Right lobe of liver (tissue), 6 donors: ENCODE results near the gene NOXO1. TPM values are rescaled to one million over a fixed set of nuclear protein-coding genes. Genes with fewer than 3 reads are reported as not detected.

ENCODE experiments used
- ATAC-seq, 4 donors: fragments of 200-7000 bp; cut with Tn5 transposase; one replicate each; pipeline ENCODE4 v1.9.1; 2020; ENCODE audit warnings: mild to moderate bottlenecking in 4 of 4, moderate library complexity in 4 of 4
- DNase-seq, 3 donors: peaks; one replicate each; pipeline ENCODE4 v3.0.0-alpha.2; 2020
- H3K27ac ChIP-seq, 3 donors: fragments of 200-600 bp; one replicate each; pipeline ENCODE4 v1.8.0; 2022
- H3K27me3 ChIP-seq, 2 donors: fragments of 200-600 bp; one replicate each; pipeline ENCODE4 v1.8.0; 2022
- H3K36me3 ChIP-seq, 4 donors: fragments of 200-600 bp; sonication (generic) in 1 of 4; one replicate each; pipeline versions ENCODE4 v1.5.1 to v1.8.0; 2017 to 2022; ENCODE audit warnings: control low read depth in 1 of 4
- H3K4me1 ChIP-seq, 4 donors: fragments of 200-600 bp; sonication (generic) in 1 of 4; one replicate each; pipeline versions ENCODE4 v1.5.1 to v1.8.0; 2017 to 2022; ENCODE audit warnings: control low read depth in 1 of 4
- H3K4me3 ChIP-seq, 3 donors: fragments of 200-600 bp; one replicate each; pipeline ENCODE4 v1.8.0; 2022
- H3K9me3 ChIP-seq, 4 donors: fragments of 200-600 bp; sonication (generic) in 1 of 4; one replicate each; pipeline versions ENCODE4 v1.5.1 to v1.8.0; 2017 to 2022; ENCODE audit warnings: control low read depth in 1 of 4
- POLR2A ChIP-seq: fragments of 450-650 bp; IDR thresholded peaks from one replicate; pipeline ENCODE4 v1.6.1; 2017; ENCODE audit warnings: antibody characterized with exemption, mild to moderate bottlenecking
- WGBS: methylation state at CpG from one replicate; pipeline ENCODE4 v1.1.6; 2018; ENCODE audit warnings: low coverage, low lambda C conversion rate; ENCODE audit not compliant: insufficient coverage; ENCODE audit errors: missing lambda C conversion rate; 5-methylcytosine and 5-hydroxymethylcytosine counted together
- intact Hi-C, 2 donors: fragments of 100-400 bp; cut with DNase I; formaldehyde crosslinking; loops; one replicate each; pipeline versions ENCODE4 v1.11.2 to v1.14.1; 2022
- total RNA-seq, 6 experiments: library from RNA; depleted of rRNA in 2 of 6; stranded (reverse); fragments of >200 nt in 2 of 6; fragmentation: NEBNext Ultra II Directional in 3 of 6; extraction: Animal tissue kit (Norgen Biotek cat#: 25700) in 3 of 6; gene quantifications; one replicate each; pipeline versions ENCODE4 v1.1.0 to v1.2.4, GENCODE V29; 2016 to 2023
- TF ChIP-seq, protein P1 (sequence below), 4 donors: fragments of 200-600 bp in 3 of 4; fragments of 450-650 bp in 1 of 4; IDR thresholded peaks; one replicate each; pipeline versions ENCODE4 v1.5.1 to v1.8.0; 2016 to 2022; ENCODE audit warnings: antibody characterized with exemption in 4 of 4, mild to moderate bottlenecking in 2 of 4
- donor health status: DM: no; HTN: yes; CAD: no.
- donor health status: DM: no; HTN: no; CAD: no.
- donor health status: DM: no; HTN: no; CAD: no.
- donor health status: DM: no; HTN: yes; CAD: no.
- donor health status: DM: no; HTN: yes; CAD: no.

Gene NOXO1
- total RNA-seq, 6 experiments from 2014 or later, result 0.51 to 1.3 (median 0.60) TPM; not detected in 2

DNA sequence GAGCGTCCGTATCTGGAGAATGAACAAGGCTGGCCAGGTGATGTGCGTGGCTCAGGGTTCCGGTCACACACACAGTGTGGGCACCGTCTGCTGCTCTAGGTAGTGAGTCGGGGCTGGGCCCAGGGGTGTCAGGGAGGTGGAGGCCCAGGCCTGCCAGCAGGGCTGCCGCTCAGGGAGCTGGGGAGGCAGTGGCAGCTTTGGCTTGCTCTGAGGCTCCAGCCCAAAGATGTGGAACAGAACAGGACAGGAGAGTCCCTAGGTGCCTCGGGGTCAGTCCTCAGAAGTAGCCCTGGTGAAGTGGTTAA is 5.1 kb downstream of the NOXO1 start:
- no peaks in the 10 kb centered on the region for H3K9me3 ChIP-seq
- no peak for TF ChIP-seq POLR2A
- TF ChIP-seq, protein P1, sequence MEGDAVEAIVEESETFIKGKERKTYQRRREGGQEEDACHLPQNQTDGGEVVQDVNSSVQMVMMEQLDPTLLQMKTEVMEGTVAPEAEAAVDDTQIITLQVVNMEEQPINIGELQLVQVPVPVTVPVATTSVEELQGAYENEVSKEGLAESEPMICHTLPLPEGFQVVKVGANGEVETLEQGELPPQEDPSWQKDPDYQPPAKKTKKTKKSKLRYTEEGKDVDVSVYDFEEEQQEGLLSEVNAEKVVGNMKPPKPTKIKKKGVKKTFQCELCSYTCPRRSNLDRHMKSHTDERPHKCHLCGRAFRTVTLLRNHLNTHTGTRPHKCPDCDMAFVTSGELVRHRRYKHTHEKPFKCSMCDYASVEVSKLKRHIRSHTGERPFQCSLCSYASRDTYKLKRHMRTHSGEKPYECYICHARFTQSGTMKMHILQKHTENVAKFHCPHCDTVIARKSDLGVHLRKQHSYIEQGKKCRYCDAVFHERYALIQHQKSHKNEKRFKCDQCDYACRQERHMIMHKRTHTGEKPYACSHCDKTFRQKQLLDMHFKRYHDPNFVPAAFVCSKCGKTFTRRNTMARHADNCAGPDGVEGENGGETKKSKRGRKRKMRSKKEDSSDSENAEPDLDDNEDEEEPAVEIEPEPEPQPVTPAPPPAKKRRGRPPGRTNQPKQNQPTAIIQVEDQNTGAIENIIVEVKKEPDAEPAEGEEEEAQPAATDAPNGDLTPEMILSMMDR (IDR thresholded peaks at IDR 0.05), result no peak
- H3K27me3 ChIP-seq, result no peaks in the 10 kb centered on the region
- intact Hi-C loops, result no loop called here
- H3K36me3 ChIP-seq, result peaks cover 0 to 33% (median 10%) of the 10 kb centered on the region in 4 donors
- no CpG with 5 or more reads among the region's 8 CpGs for WGBS
- no peak overlapping the region for H3K4me3 ChIP-seq
- DNase-seq (no peak), ATAC-seq (no peak)
- no peak overlapping the region for H3K27ac ChIP-seq
- peaks cover 0 to 12% (median 5%) of the 10 kb centered on the region in 4 donors for H3K4me1 ChIP-seq

DNA sequence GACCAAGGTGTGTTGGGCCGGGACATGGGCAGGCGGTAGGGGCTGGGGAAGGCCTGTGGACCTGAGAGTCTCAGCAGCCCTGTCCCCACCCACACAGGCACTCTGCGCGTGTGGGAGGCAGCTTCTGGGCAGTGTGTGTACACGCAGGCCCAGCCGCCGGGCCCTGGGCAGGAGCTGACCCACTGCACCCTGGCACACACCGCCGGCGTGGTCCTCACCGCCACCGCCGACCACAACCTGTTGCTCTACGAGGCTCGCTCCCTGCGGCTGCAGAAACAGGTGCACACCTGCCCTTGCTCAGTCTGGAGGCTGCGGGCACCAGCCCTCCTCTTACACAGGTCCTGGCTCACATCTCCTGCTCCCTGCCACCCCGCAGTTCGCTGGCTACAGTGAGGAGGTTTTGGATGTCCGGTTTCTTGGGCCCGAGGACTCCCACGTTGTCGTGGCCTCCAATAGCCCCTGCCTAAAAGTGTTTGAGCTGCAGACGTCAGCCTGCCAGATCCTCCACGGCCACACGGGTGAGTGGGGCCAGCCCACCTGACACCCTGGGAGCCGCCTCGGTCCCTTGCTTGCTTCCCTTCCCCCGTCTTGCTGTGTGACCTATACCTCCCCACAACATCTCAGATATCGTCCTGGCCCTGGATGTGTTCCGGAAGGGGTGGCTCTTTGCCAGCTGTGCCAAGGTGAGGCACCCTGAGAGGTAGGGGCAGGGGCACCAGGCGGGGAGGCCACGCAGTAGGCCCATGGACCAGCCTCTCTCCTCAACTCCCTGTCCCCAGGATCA is 5.6 kb downstream of the NOXO1 start:
- TF ChIP-seq, protein P1 (IDR thresholded peaks at IDR 0.05), result no peak
- TF ChIP-seq POLR2A, result no peak
- intact Hi-C loops, result no loop called here
- Histone ChIP-seq H3K36me3 (peaks cover 0 to 33% (median 10%) of the 10 kb centered on the region in 4 donors), H3K27me3 (no peaks in the 10 kb centered on the region), H3K4me3 (no peak overlapping the region), H3K4me1 (peaks cover 0 to 17% (median 5%) of the 10 kb centered on the region in 4 donors), H3K9me3 (no peaks in the 10 kb centered on the region), H3K27ac (no peak overlapping the region)
- WGBS, result 89% methylated on average over 12 of the region's 33 CpGs
- ATAC-seq (no peak), DNase-seq (peak in 2 of 3 donors; percentile 21 to 46)

DNA sequence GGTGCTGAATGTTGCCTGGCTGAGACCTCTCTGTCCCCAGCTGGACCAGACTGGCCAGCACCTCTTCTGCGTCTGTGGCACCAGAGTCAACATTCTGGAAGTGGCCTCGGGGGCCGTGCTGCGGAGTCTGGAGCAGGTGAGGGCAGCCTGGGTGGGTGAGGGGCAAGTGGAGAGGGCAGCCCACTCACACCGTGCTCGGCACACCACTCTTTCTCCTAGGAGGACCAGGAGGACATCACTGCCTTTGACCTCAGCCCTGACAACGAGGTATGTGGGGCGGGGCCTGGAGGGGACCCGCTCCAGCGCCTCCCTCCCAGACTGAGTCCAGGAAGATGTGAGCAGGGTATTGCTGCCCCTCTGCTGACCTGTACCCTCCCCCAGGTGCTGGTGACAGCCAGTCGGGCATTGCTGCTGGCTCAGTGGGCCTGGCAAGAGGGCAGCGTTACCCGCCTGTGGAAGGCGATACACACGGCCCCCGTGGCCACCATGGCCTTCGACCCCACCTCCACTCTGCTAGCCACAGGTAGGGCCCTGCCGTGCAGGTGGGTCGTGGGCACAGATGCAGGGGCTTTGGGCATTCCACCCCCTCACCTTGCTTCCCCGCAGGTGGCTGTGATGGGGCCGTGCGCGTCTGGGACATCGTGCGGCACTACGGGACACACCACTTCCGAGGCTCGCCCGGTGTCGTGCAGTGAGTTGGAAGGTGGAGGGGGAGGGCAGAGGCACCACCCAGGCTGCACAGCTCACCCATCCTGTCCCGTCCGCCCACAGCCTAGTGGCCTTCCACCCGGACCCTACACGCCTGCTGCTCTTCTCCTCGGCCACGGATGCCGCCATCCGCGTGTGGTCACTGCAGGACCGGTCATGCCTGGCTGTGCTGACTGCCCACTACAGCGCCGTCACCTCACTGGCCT is 6.9 kb downstream of the NOXO1 start:
- Histone ChIP-seq H3K4me1 (peaks cover 0 to 17% (median 5%) of the 10 kb centered on the region in 4 donors), H3K27ac (no peak overlapping the region), H3K36me3 (peaks cover 0 to 33% (median 10%) of the 10 kb centered on the region in 4 donors), H3K4me3 (no peak overlapping the region), H3K9me3 (no peaks in the 10 kb centered on the region), H3K27me3 (no peaks in the 10 kb centered on the region)
- WGBS, result 80% methylated on average over 5 of the region's 42 CpGs
- intact Hi-C loops, result no loop called here
- DNase-seq (peak in 2 of 3 donors; percentile 23 to 56), ATAC-seq (no peak)
- TF ChIP-seq, protein P1 (IDR thresholded peaks at IDR 0.05), result no peak
- no peak for TF ChIP-seq POLR2A

DNA sequence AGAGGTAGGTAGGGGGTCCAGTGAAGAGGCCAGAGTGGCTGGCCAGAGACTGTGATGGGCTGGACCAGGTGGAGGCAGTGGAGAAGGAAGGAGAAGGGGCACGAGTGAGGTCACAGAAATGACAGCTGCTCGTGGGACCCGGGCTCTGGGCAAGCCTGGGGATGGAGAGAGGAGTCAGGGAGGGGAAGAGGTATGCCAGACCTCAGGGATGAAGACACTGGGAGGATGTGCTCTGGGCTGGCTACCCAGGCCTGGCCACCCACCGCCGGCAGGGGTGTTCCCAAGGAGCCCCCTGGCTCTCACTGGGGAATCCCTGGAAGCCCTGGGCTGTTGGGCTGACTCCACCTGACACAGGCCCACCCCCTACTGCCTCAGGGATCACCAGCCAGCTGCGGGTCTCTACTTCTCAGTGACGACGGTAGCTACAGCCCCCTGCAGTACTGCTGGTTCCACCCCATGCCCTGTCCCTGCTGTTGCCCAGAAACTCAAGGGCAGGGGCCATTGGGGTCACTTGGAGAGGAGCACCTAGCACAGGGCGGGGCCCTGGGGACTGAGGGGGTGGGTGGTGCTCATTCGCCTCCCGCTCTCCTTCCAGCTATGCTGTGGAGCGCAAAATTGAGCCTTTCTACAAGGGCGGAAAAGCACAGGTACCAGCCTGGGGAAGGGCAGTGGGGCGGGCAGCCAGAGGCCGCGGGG is 7.7 kb downstream of the NOXO1 start:
- Histone ChIP-seq H3K4me3 (no peak overlapping the region), H3K27me3 (no peaks in the 10 kb centered on the region), H3K27ac (no peak overlapping the region), H3K4me1 (peaks cover 0 to 17% (median 5%) of the 10 kb centered on the region in 4 donors), H3K36me3 (peaks cover 0 to 33% (median 10%) of the 10 kb centered on the region in 4 donors), H3K9me3 (no peaks in the 10 kb centered on the region)
- intact Hi-C loops, result no loop called here
- DNase-seq, result peak in 2 of 3 donors; percentile 20 to 51
- 82% methylated on average over 6 of the region's 16 CpGs for WGBS
- TF ChIP-seq, protein P1 (IDR thresholded peaks at IDR 0.05), result no peak
- TF ChIP-seq POLR2A, result no peak
- no peak for ATAC-seq
